K562 (cell line): Measurements from ENCODE around the gene ADAM15. TPM values are rescaled to one million over a fixed set of nuclear protein-coding genes. Genes with fewer than 3 reads are reported as not detected.

ENCODE experiments used
- ARNT ChIP-seq, 2 experiments: fragments of 450-650 bp; IDR thresholded peaks; 2 replicates each; pipeline ENCODE4 v1.6.1; 2016; ENCODE audit warnings: mild to moderate bottlenecking in 1 of 2
- BRCA1 ChIP-seq, 2 experiments: fragments of 450-650 bp in 1 of 2; sonication (generic) in 1 of 2; formaldehyde crosslinking in 1 of 2; IDR thresholded peaks; 2 replicates each; pipeline versions ENCODE4 v1.5.0 to v1.6.1; 2017 to 2020; ENCODE audit warnings: mild to moderate bottlenecking in 1 of 2, missing genetic modification reagents in 1 of 2
- CTCFL ChIP-seq: IDR thresholded peaks from 2 replicates; pipeline ENCODE4 v1.6.1; 2011; ENCODE audit warnings: borderline replicate concordance, low read depth, mild to moderate bottlenecking, moderate library complexity, low read length; ENCODE audit not compliant: insufficient read depth, poor library complexity, severe bottlenecking
- DDX20 ChIP-seq: fragments of 450-650 bp; IDR thresholded peaks from 2 replicates; pipeline ENCODE4 v1.6.1; 2016; ENCODE audit warnings: missing genetic modification characterization, low read depth, mild to moderate bottlenecking, missing compliant biosample characterization, moderate library complexity
- GABPB1 ChIP-seq: sonication (generic); formaldehyde crosslinking; IDR thresholded peaks from 2 replicates; pipeline ENCODE4 v1.8.0; 2022; ENCODE audit warnings: mild to moderate bottlenecking, missing genetic modification reagents
- GABPB2 ChIP-seq: fragments of 250-450 bp; sonication (Bioruptor Pico); conservative IDR thresholded peaks from 2 replicates; pipeline ENCODE4 v1.5.1; 2021; ENCODE audit warnings: mild to moderate bottlenecking
- GTF2F1 ChIP-seq: IDR thresholded peaks from 2 replicates; pipeline ENCODE4 v1.6.1; 2011; ENCODE audit warnings: low read depth, low read length, improper control_type of control experiment
- MAX ChIP-seq: sonication (generic); formaldehyde crosslinking; IDR thresholded peaks from 2 replicates; pipeline ENCODE4 v1.9.0; 2022; ENCODE audit warnings: mild to moderate bottlenecking, missing genetic modification reagents
- MTA1 ChIP-seq: fragments of 450-650 bp; IDR thresholded peaks from 2 replicates; pipeline ENCODE4 v1.6.1; 2017; ENCODE audit warnings: borderline replicate concordance
- MTA2 ChIP-seq: fragments of 450-650 bp; IDR thresholded peaks from 2 replicates; pipeline ENCODE4 v1.6.1; 2016; ENCODE audit warnings: low read depth
- MYNN ChIP-seq, 2 experiments: sonication (generic); formaldehyde crosslinking in 1 of 2; IDR thresholded peaks; 2 replicates each; pipeline versions ENCODE4 v1.5.0 to v1.6.1; 2016 to 2020; ENCODE audit warnings: antibody characterized with exemption in 1 of 2, missing genetic modification reagents in 1 of 2
- NR1H2 ChIP-seq: sonication (generic); formaldehyde crosslinking; IDR thresholded peaks from 2 replicates; pipeline ENCODE4 v1.4.0; 2020; ENCODE audit warnings: mild to moderate bottlenecking, missing genetic modification reagents
- NR2C2 ChIP-seq, 2 experiments: fragments of 200-800 bp in 1 of 2; sonication (Bioruptor generic) in 1 of 2; sonication (generic) in 1 of 2; formaldehyde crosslinking in 1 of 2; IDR thresholded peaks; 2 replicates each; pipeline versions ENCODE4 v1.6.1 to v1.8.0; 2016 to 2022; ENCODE audit warnings: mild to moderate bottlenecking in 1 of 2, missing compliant biosample characterization in 1 of 2, missing genetic modification characterization in 1 of 2, missing genetic modification reagents in 1 of 2
- NRF1 ChIP-seq, 2 experiments: fragments of 450-650 bp; IDR thresholded peaks in 1 of 2; conservative IDR thresholded peaks in 1 of 2; 2 replicates each; pipeline ENCODE4 v1.6.1; 2014; ENCODE audit warnings: mild to moderate bottlenecking in 2 of 2
- PCBP2 ChIP-seq: fragments of 200-400 bp; formaldehyde crosslinking; IDR thresholded peaks from 2 replicates; pipeline ENCODE4 v1.6.1; 2018; ENCODE audit warnings: low read length, low read depth, mild to moderate bottlenecking, moderate library complexity; ENCODE audit not compliant: poor library complexity, severe bottlenecking
- RBM25 ChIP-seq: fragments of 200-400 bp; formaldehyde crosslinking; IDR thresholded peaks from 2 replicates; pipeline ENCODE4 v1.6.1; 2018; ENCODE audit warnings: low read length, low read depth, moderate library complexity; ENCODE audit not compliant: severe bottlenecking
- RHOXF2B ChIP-seq: fragments of 250-450 bp; sonication (Bioruptor Pico); conservative IDR thresholded peaks from 2 replicates; pipeline ENCODE4 v1.5.1; 2021
- SMC3 ChIP-seq: conservative IDR thresholded peaks from 2 replicates; pipeline ENCODE4 v1.6.1; 2011; ENCODE audit warnings: low read depth, low read length, improper control_type of control experiment; ENCODE audit not compliant: insufficient read depth
- SP2 ChIP-seq: IDR thresholded peaks from 2 replicates; pipeline ENCODE4 v1.6.1; 2011; ENCODE audit warnings: mild to moderate bottlenecking, low read depth, low read length, moderate library complexity; ENCODE audit not compliant: poor library complexity, severe bottlenecking; ENCODE audit errors: extremely low read depth
- TEAD2 ChIP-seq: fragments of 450-650 bp; IDR thresholded peaks from 2 replicates; pipeline ENCODE4 v1.6.1; 2016; ENCODE audit warnings: missing genetic modification characterization, control low read depth, missing compliant biosample characterization
- U2AF1 ChIP-seq: fragments of 200-400 bp; formaldehyde crosslinking; optimal IDR thresholded peaks from 2 replicates; pipeline ENCODE3; 2017; ENCODE audit warnings: mild to moderate bottlenecking, low read depth, low read length, moderate library complexity
- ZC3H8 ChIP-seq: fragments of 450-650 bp; IDR thresholded peaks from 2 replicates; pipeline ENCODE4 v1.6.1; 2017
- polyA plus RNA-seq, 8 experiments: library from polyadenylated mRNA; depleted of rRNA in 4 of 8; stranded (reverse) in 5 of 8; unstranded in 3 of 8; fragments of >200 nt; fragmentation: Nextera tagmentation in 2 of 8; fragmentation: Illumina TruSeq in 1 of 8; extraction: Ambion mirVana in 2 of 8; extraction: Trizol in 1 of 8; gene quantifications; 2 replicates each; pipeline versions ENCODE4 v1.2.1 to v1.2.3, GENCODE V29; 2011 to 2014; ENCODE audit warnings: inconsistent platforms in 1 of 8, missing spikeins in 1 of 8
- total RNA-seq, 7 experiments: library from RNA; depleted of rRNA in 6 of 7; stranded (reverse); fragments of >200 nt in 6 of 7; fragmentation: Illumina TruSeq in 2 of 7; extraction: Trizol in 2 of 7; gene quantifications; 2 replicates each; pipeline versions ENCODE4 v1.2.1 to v1.2.3, GENCODE V29; 2011 to 2021; ENCODE audit warnings: low replicate concordance in 1 of 7

Gene ADAM15
- total and polyA plus RNA-seq, 9 of the 15 experiments (the other 6 are each of a cell fraction or from before 2014, with no cell fraction given), result 0.69 to 72.3 (median 32.8) TPM

DNA sequence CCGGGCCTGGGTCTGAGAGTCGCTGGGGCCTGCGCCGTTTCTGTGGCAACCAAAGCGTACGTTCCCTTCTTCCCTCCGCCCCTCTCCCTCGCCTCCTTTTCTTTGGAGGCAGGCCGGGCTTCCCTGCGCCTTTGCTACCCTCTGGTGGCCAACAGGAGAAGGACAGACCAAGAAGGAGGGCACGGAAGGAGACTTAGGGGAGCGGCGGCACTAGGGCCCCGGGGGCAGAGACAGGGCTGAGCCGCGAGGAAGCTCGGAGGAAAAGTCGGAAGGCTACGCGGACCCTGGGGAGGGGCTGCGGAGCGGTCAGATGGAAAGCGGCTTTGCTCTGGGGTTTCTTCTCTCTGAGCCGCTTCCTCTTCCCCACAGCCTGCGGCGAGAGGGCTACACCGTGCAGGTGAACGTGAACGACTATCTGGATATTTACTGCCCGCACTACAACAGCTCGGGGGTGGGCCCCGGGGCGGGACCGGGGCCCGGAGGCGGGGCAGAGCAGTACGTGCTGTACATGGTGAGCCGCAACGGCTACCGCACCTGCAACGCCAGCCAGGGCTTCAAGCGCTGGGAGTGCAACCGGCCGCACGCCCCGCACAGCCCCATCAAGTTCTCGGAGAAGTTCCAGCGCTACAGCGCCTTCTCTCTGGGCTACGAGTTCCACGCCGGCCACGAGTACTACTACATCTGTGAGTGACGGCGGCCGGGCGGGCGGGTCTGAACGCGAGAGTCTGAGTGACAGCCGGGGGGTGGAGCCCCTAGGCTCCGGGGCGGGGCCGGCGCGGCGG is 33.8 kb downstream of the ADAM15 start (continued):
- no peak for TF ChIP-seq CTCFL
- no peak for TF ChIP-seq GTF2F1
- no peak for TF ChIP-seq U2AF1
- no peak for TF ChIP-seq ZC3H8
- TF ChIP-seq MTA2, result no peak
- no peak for TF ChIP-seq DDX20 (tag)
- TF ChIP-seq NRF1 (conservative IDR thresholded peaks at IDR 0.05 in 1 of 2, IDR thresholded peaks at IDR 0.05 in 1 of 2), result peak; percentile 44 to 47; a peak in 2 of 4 replicates
- no peak for TF ChIP-seq RHOXF2B (CRISPR knock-in tag)
- TF ChIP-seq MTA1, result peak; percentile 64; the same call in 1 of the 2 replicates
- TF ChIP-seq GABPB2 (CRISPR knock-in tag), result no peak
- no peak for TF ChIP-seq TEAD2
- no peak for TF ChIP-seq NR2C2 (CRISPR knock-in tag; IDR thresholded peaks at IDR 0.05)
- no peak; the same call in 1 of the 2 replicates for TF ChIP-seq NR2C2 (tag; IDR thresholded peaks at IDR 0.05)
- peak; percentile 99 for TF ChIP-seq SMC3
- no peak for TF ChIP-seq SP2
- TF ChIP-seq PCBP2, result no peak
- TF ChIP-seq RBM25, result no peak
- TF ChIP-seq MAX, result peak; percentile 34; the same call in 1 of the 2 replicates
- TF ChIP-seq BRCA1 (IDR thresholded peaks at IDR 0.05), result no peak
- no peak for TF ChIP-seq BRCA1 (CRISPR knock-in tag; IDR thresholded peaks at IDR 0.05)
- TF ChIP-seq ARNT (IDR thresholded peaks at IDR 0.05), result peak in 1 of 2 experiments; percentile 62; a peak in 2 of 4 replicates
- peak; percentile 74 for TF ChIP-seq GABPB1
- no peak for TF ChIP-seq NR1H2 (CRISPR knock-in tag)
- peak; percentile 85; the same call in 1 of the 2 replicates for TF ChIP-seq MYNN (IDR thresholded peaks at IDR 0.05)
- TF ChIP-seq MYNN (CRISPR knock-in tag; IDR thresholded peaks at IDR 0.05), result no peak
